Myocyte (in vitro differentiated cells): ENCODE results near the gene CHCHD5. TPM values are rescaled to one million over a fixed set of nuclear protein-coding genes. Genes with fewer than 3 reads are reported as not detected.
"Not testable (repeated sequence)": the region's sequence is repeated elsewhere in the genome, so short reads cannot be mapped to it uniquely, and the experiment has no call there.

Source experiments
- DNase-seq: peaks from one replicate; pipeline ENCODE4 v3.0.0-alpha.2; 2012; ENCODE audit warnings: low read depth
- polyA plus RNA-seq: library from polyadenylated mRNA; unstranded; fragments of >200 nt; gene quantifications from one replicate; pipeline ENCODE4 v1.2.1, GENCODE V29; 2012; ENCODE audit warnings: missing spikeins
- total RNA-seq: library from RNA; depleted of rRNA; stranded (reverse); fragments of >200 nt; gene quantifications from 2 replicates; pipeline ENCODE4 v1.2.3, GENCODE V29; 2014

CHCHD5 gene
- 20.9 and 21.6 TPM in 2 replicates for total RNA-seq
- 65.0 TPM for polyA plus RNA-seq

- DNase-seq = peak; percentile 98
Observed at GRCh38 chr2:112584134-112584890, at the start of gene CHCHD5. Gene CHCHD5 (plus strand): TSS chr2:112584609. CDS start chr2:112584648, 39 bp downstream.

DNA sequence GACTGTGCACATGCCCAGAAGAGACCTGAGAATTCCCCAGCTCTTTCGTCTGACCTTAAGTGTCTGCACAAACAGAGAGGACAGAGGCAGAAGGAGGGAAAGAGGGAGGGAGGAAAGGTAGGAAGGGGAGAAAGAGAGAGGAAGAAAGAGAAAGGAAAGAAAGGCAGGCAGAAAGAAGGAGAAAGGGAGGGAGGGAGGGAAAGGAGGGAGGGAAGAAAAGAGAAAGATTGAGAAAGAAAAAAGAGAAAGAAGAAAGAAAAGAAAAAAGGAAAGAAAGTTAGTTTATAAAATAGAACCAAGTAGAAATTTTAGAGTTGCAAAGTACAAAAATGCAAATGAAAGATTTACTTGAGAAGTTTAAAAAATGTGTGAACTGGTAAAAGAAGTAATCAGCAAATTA, 49.6 kb upstream of the CHCHD5 start:
- no peak for DNase-seq

- not testable (repeated sequence) for DNase-seq
Observed at GRCh38 chr2:112536665-112537064, 47.7 kb upstream of the CHCHD5 start.

DNA sequence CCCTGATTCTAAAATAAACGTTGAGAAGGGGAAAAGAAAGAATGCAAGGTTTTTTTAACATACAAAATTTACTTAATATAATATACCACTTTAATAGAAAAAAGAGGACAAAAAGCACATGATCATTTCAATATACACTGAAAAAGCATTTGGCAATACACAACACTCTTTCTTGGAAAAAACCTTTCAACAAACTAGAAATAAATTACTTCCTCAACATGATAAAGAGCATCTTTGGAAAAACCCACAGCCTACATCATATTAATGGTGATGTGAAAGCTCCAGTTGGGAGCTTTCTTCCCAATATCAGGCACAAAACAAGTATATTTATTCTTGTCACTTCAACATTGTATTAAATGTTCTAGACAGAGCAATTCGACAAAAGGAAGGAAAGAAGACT, 45.1 kb upstream of the CHCHD5 start:
- DNase-seq = no peak

DNA sequence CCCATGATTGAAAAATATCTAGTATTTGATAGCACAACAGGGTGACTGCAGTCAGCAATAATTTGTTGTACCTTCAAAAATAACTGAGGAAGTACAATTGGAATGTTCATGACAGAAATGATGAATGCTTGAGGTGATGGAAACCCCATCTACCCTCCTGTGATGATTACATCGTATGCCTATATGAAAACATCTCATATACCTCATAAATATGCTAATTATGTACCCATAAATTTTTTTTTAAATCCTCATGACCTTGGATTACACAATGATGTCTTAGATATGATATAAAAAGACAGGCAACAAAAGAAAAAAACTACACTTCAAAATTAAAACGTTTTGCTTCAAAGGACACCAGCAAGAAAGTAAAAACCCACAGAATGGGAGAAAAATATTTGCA, 43.5 kb upstream of the CHCHD5 start:
- DNase-seq = no peak

DNA sequence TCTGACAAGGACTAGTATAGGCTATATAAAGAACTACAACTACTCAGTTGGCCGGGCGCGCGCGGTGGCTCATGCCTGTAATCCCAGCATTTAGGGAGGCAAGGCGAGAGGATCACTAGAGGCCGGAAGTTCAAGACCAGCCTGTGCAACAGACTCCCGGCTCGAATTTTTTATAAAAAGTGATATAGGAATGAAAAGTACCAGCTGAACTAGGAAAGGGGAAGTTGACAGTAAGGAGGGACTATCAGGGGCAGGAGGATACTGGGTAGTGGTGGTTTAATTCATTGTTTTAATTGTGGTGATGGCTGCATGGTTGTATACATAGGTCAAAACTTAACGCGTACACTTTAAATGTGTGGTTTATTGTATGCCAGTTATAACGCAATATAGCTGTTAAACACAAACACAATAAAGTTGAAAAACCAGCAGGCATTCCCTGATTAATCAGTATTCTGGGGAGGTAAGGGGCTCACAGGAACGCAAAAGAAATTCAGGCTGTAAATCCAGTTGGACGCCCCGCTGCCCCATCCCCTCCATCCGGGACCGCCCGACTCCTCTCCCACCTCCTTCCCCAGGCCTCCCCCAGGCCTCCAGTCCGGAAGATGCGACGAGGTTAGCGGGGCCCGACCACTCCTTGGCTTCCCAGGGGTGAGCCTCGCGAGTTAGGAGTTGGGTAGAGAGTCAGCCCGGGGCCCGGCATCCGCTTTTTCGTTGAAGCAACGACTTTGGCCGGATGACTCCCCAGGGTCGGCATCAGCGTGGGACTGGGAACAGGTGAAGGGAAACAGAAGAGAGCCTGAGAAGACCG, 42.9 kb upstream of the CHCHD5 start:
- DNase-seq = peak; percentile 83

- peak; percentile 86 for DNase-seq
Observed at GRCh38 chr2:112542123-112542983, 42.1 kb upstream of the CHCHD5 start, which contains the start of gene POLR1B. Gene POLR1B (plus strand): TSS chr2:112542465. CDS start chr2:112542495, 30 bp downstream.

- peak; percentile 10 for DNase-seq
Observed at GRCh38 chr2:112542984-112543661, 41.3 kb upstream of the CHCHD5 start.

- no peak for DNase-seq
Observed at GRCh38 chr2:112547333-112547732, 37.1 kb upstream of the CHCHD5 start.

- no peak for DNase-seq
Observed at GRCh38 chr2:112548980-112549379, 35.4 kb upstream of the CHCHD5 start.

GRCh38 chr2:112566104-112566503, 18.3 kb upstream of the CHCHD5 start:
- no peak for DNase-seq

GRCh38 chr2:112566508-112566907, 17.9 kb upstream of the CHCHD5 start:
- DNase-seq = not testable (repeated sequence)

DNA sequence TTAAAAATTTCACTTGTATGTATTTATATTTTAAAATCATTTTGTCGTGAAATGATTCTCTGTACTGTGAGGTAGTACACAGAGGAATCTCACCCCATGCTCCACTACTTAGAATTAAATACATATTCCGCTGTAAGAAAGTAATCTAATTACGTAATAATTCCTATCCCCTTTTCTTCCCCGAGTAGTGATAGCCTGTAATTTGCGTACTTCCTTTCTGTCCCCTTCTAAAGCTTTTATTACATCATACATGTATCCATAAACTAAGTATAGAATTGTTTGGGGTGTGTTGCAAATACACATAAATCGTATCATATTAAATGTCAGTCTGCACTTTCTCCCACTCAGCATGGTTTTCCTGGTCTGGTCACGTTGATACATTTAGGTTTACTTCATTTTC, 12.4 kb upstream of the CHCHD5 start:
- DNase-seq = no peak

DNA sequence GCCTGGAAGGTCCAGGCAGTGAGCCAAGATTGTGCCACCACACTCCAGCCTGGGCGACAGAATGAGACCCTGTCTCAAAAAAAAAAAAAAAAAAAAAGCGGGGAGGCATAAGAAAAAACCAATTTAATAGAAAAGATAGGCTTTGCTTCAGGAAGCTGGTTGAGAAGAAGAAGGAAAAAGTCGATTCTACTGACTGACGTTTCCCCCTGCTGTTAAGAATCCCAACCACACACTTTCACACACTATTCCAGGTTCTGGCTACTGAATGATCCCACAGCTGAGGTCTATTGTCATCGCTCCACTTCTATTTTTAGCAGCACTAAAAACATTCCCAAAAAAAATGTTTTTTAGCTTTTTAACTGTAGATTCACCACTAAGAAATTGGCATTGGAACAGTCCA, 6.7 kb upstream of the CHCHD5 start:
- peak; percentile 72 for DNase-seq

GRCh38 chr2:112579241-112579640, 5.2 kb upstream of the CHCHD5 start:
- DNase-seq = peak; percentile 56

DNA sequence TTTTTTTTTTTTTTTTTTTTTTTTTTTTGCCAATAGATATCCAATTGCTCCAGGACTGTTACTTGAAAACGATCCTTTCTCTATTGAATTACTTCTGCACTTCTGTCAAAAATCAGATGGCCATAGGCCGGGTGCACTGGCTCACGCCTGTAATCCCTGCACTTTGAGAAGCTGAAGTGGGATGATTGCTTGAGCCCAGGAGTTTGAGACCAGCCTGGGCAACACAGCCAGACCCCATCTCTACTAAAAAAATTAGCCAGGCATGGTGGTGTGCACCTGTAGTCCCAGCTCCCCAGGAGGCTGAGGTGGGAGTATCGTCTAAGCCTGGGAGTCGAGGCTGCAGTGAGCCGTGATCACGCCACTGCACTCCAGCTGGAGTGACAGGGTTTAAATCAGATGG, 4.3 kb upstream of the CHCHD5 start:
- DNase-seq = no peak

DNA sequence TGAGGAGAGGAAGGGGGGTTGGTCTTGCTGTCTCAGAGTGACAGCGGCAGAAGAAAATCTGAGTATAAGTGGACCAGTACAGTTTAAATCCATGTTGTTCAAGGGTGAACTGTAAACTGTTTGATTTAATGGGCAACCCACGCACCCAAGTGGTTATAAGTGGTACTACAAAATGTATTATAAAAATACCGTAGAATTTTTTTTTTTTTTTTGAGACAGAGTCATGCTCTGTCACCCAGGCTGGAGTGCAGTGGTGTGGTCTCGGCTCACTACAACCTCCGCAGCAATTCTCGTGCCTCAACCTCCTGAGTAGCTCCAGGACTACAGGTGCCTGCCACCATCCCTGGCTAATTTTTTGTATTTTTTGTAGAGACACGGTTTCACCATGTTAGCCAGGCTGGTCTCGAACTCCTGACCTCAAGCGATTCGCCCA, 2.1 kb upstream of the CHCHD5 start:
- peak; percentile 78 for DNase-seq

GRCh38 chr2:112583497-112584133, 794 bp upstream of the CHCHD5 start:
- DNase-seq = peak; percentile 65

DNA sequence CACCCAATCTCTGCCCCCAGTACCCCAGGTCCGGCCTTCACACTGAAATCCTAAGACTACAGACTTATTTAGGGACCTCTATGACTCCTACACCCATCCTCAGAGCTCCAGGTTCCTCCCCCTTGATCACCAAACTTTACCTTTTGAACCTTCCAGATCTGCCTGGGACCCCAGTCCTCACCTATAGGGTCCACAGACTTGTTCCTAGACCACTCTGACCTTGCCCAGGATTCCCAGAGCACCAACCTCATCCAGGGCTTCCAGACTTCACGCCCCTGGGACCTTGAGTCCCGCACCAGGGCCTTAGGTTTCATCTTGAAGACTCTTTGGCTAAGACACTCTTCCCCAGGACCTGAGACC, 462 bp downstream of the CHCHD5 start:
- DNase-seq = no peak

GRCh38 chr2:112585400-112585799, 991 bp downstream of the CHCHD5 start:
- no peak for DNase-seq
